ENCODE data around the gene GPHN.

Gene GPHN

DNA sequence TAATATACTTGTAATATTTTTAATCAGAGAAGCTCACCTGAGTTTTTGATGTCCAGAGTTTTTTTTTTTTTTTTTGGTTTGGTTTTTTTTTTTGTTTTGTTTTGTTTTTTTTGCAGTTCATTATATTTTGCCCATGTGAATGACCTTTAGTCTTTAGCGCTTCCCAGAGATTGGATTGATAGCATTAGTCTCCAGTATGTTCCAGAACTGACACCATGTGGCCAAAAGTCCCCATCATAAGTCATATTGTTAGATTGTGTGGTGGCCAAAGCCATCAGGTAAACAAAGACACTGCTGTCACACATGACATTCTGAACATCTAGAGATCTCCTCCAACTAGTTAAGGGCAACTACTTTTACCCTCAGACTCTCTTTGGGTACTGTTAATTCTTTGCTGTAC lies 408.5 kb downstream of the GPHN start:
- in situ Hi-C loops (cut with HindIII; ENCODE audit: low sequenced_read_pairs): no loop called here

GRCh38 chr14:66918527-66918926 lies 410.6 kb downstream of the GPHN start:
- in situ Hi-C loops (cut with HindIII; ENCODE audit: low sequenced_read_pairs): no loop called here

GRCh38 chr14:66920196-66920595 lies 412.2 kb downstream of the GPHN start:
- in situ Hi-C loops (cut with HindIII; ENCODE audit: low sequenced_read_pairs): no loop called here

DNA sequence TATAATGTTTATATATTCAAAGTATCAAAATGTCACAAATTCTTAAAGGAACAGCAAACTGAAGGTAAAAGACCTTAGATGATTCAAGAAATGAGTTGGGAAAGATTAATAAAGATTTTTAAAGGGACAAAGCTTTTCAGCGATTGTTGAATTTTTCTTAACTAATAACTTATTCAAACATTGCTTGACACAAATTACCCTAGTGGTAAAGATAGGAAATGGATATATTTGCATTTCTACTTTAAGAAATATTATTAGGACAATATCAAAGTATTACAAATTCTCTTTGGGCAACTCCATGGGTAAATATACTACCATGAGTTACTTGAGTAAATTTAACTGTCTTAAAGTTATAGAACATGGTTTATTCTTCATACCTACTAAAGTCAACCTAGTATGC lies 415.3 kb downstream of the GPHN start:
- in situ Hi-C loops (cut with HindIII; ENCODE audit: low sequenced_read_pairs): no loop called here

- in situ Hi-C loops (cut with HindIII; ENCODE audit: low sequenced_read_pairs): no loop called here
These were observed 431.5 kb downstream of the GPHN start for GRCh38 chr14:66939409-66939808.

GRCh38 chr14:66944872-66945271 lies 436.9 kb downstream of the GPHN start:
- in situ Hi-C loops (cut with HindIII; ENCODE audit: low sequenced_read_pairs): no loop called here

DNA sequence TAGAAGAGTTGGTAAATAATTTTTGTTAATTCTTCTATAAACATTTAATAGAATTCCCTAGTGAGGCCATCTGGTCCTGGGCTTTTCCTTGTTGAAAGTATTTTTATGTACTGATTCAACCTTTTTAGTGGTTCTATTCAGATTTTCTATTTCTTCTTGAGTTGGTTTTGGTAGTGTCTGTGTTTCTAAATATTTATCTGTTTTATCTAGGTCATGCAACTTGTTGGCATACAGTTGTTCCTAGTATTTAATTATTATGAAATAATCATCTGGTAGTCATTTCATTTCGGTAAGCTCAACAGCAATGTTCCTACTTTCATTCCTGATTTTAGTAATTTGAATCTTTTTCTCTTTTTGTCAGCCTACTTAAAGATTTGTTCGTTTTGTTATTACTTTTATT lies 447.2 kb downstream of the GPHN start:
- in situ Hi-C loops (cut with HindIII; ENCODE audit: low sequenced_read_pairs): no loop called here

- in situ Hi-C loops (cut with HindIII; ENCODE audit: low sequenced_read_pairs): no loop called here
These were observed 451.6 kb downstream of the GPHN start for GRCh38 chr14:66959437-66960050.

GRCh38 chr14:66965831-66966230 lies 457.9 kb downstream of the GPHN start:
- in situ Hi-C loops (cut with HindIII; ENCODE audit: low sequenced_read_pairs): no loop called here

DNA sequence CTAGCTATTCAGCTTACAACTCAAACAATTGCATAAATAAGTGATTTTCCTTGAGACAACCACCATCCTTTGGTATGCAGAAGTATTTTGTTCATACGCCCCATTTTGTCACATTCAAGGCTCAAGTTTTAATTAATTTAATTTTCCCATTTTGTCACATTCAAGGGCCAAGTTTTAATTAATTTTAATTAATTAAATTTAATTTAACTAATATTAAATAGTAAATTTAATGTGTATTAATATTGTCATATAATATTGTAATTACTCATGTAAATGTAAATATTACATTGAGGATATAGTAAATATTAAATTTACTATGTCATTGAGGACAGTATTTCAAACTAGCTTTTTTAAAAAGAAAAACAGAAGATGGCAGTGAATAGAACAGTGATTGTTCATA lies 464.5 kb downstream of the GPHN start:
- in situ Hi-C loops (cut with HindIII; ENCODE audit: low sequenced_read_pairs): no loop called here

GRCh38 chr14:66974397-66975025 lies 466.6 kb downstream of the GPHN start:
- in situ Hi-C loops (cut with HindIII; ENCODE audit: low sequenced_read_pairs): no loop called here

- in situ Hi-C loops (cut with HindIII; ENCODE audit: low sequenced_read_pairs): no loop called here
These were observed 467.3 kb downstream of the GPHN start for GRCh38 chr14:66975251-66975650.

- in situ Hi-C loops (cut with HindIII; ENCODE audit: low sequenced_read_pairs): no loop called here
These were observed 471.4 kb downstream of the GPHN start for GRCh38 chr14:66979101-66979974.

GRCh38 chr14:66982247-66982646 lies 474.3 kb downstream of the GPHN start:
- in situ Hi-C loops (cut with HindIII; ENCODE audit: low sequenced_read_pairs): no loop called here

DNA sequence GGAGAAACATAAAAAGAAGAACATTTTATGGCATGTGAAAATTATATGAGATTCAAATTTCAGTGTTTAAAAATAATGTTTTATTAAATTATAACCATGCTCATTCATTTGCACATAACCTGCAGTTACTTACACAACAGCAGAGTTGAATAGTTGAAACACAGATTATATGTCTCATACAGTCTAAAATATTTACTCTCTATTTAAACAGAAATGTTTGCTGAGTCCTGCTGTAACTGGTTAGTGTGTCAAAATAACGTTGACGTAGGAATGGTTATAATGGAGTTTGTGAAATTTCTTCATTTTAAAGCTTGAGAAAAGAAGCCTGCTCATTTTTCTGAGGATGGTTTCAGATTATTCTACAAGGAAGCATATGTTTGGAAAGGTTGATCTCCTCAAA lies 484.8 kb downstream of the GPHN start:
- in situ Hi-C loops (cut with HindIII; ENCODE audit: low sequenced_read_pairs): no loop called here

GRCh38 chr14:66993512-66993911 lies 485.6 kb downstream of the GPHN start:
- in situ Hi-C loops (cut with HindIII; ENCODE audit: low sequenced_read_pairs): no loop called here

- in situ Hi-C loops (cut with HindIII; ENCODE audit: low sequenced_read_pairs): no loop called here
These were observed 490.1 kb downstream of the GPHN start for GRCh38 chr14:66998013-66998412.

DNA sequence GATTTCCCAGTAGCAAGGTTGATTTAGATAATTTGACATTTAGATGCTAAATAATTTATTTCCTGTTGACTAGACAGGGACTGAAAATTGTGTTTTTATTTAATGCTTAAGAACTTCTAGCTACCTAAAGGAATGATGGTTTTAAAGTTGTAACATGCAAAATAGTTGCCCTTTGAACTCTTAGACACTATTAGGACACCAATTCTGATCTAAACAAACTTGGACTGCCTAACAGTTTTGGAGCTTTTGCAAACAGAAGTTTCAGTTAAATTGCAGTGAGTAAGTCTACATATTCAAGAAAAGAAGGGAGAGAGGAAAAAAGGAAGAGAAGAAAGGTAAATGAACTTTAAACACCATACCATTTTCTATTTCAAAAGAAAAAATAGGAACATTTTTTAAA lies 492.0 kb downstream of the GPHN start:
- in situ Hi-C loops (cut with HindIII; ENCODE audit: low sequenced_read_pairs): no loop called here

DNA sequence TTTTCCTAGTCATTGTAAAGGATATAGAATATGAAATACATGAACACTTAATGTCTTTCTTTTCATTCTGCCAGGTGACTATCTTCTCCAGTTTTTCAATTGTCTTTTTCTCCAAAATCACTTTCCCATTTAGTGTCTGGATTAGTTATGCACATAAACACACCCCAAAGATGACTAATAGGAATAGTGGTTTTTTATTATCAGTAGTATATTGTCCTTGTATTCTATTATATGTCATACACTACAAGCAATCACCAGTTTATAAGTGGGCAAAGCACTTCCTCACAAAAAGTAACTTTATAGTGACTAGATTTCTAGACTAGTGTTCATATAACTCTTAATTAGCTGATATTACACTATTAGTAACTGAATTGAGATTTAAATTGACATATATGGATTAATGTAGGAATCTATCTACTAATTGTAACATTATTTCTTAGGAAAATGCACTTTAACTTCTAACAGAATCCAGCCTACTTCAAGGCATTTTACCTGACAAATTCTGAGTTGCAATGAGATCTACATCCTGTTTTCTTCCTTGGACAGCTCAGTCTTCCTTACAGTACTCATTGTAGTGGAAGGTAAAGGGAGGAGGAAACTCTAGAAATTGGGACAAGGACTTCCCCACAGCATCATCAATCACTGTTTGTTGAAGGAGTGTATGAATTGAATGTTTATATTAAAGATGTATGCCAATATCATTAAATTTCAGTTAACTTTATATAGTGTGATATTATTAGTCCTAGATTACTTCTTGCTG lies 495.2 kb downstream of the GPHN start:
- in situ Hi-C loops (cut with HindIII; ENCODE audit: low sequenced_read_pairs): no loop called here

- in situ Hi-C loops (cut with HindIII; ENCODE audit: low sequenced_read_pairs): no loop called here
These were observed 496.6 kb downstream of the GPHN start for GRCh38 chr14:67004521-67004920.

DNA sequence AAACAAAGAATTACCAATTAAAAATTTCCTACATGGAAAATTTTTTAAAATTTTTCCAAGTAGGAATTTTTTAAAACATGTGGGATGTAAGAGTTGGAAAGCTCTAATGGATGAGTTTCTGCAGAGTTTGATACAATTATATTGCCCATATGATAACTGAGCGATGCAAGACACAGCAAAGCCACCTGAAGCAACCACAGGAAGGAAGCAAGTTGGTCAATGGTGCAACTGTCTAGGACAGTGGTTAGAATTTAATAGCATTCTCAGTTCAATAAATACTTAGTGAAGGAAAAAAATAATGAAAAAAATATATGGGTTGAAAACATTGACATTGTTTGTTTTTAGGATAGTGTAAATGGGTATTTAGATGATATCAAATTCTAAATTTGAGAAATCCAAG lies 502.7 kb downstream of the GPHN start:
- in situ Hi-C loops (cut with HindIII; ENCODE audit: low sequenced_read_pairs): no loop called here
